MM.1S (cell line): ENCODE results near the gene A2ML1.
"Not testable (repeated sequence)": the region's sequence is repeated elsewhere in the genome, so short reads cannot be mapped to it uniquely, and the experiment has no call there.

Experiments
- DNase-seq: peaks from one replicate; pipeline ENCODE4 v3.0.0-alpha.2; 2015
- H2AFZ ChIP-seq: fragments of 300-600 bp; sonication (generic); 2 replicates; pipeline ENCODE4 v1.6.0; 2016; ENCODE audit warnings: antibody characterized with exemption, low read length
- H3F3A ChIP-seq: fragments of 300-600 bp; sonication (generic); 2 replicates; pipeline ENCODE4 v1.6.1; 2016; ENCODE audit warnings: mild to moderate bottlenecking, antibody characterized with exemption, low read length, moderate library complexity, mixed read lengths; ENCODE audit not compliant: insufficient read depth
- H3K27ac ChIP-seq: fragments of 300-600 bp; sonication (generic); 2 replicates; pipeline ENCODE4 v1.5.1; 2016; ENCODE audit warnings: mild to moderate bottlenecking, low read length
- H3K27me3 ChIP-seq: fragments of 300-600 bp; sonication (generic); replicated peaks from 2 replicates; pipeline ENCODE4 v1.6.0; 2016; ENCODE audit warnings: low read length; ENCODE audit not compliant: insufficient read depth
- H3K36me3 ChIP-seq: fragments of 300-600 bp; sonication (generic); replicated peaks from 2 replicates; pipeline ENCODE4 v1.6.1; 2016; ENCODE audit warnings: mild to moderate bottlenecking, low read length, mixed read lengths; ENCODE audit not compliant: insufficient read depth
- H3K4me1 ChIP-seq: fragments of 300-600 bp; sonication (generic); 2 replicates; pipeline ENCODE4 v1.6.1; 2016; ENCODE audit warnings: low read length, mixed read lengths
- H3K4me2 ChIP-seq: fragments of 300-600 bp; sonication (generic); 2 replicates; pipeline ENCODE4 v1.6.0; 2016; ENCODE audit warnings: low read depth, low read length
- H3K4me3 ChIP-seq: fragments of 300-600 bp; sonication (generic); 2 replicates; pipeline ENCODE4 v1.5.1; 2016; ENCODE audit warnings: low read length, mixed read lengths
- H3K79me2 ChIP-seq: fragments of 300-600 bp; sonication (generic); 2 replicates; pipeline ENCODE4 v1.6.1; 2016; ENCODE audit warnings: mixed run types, low read length, mixed read lengths
- H3K9ac ChIP-seq: fragments of 300-600 bp; sonication (generic); 2 replicates; pipeline ENCODE4 v1.6.1; 2016; ENCODE audit warnings: low read length, mixed read lengths
- H3K9me2 ChIP-seq: fragments of 300-600 bp; sonication (generic); replicated peaks from 2 replicates; pipeline ENCODE4 v1.6.1; 2016; ENCODE audit warnings: mild to moderate bottlenecking, low read length, mixed read lengths; ENCODE audit not compliant: insufficient read depth
- H3K9me3 ChIP-seq: fragments of 300-600 bp; sonication (generic); replicated peaks from 2 replicates; pipeline ENCODE4 v1.6.1; 2016; ENCODE audit warnings: mild to moderate bottlenecking, low read length, mixed read lengths; ENCODE audit not compliant: insufficient read depth
- H4K20me1 ChIP-seq: fragments of 300-600 bp; sonication (generic); 2 replicates; pipeline ENCODE4 v1.6.1; 2016; ENCODE audit warnings: mild to moderate bottlenecking, low read length, moderate library complexity, mixed read lengths; ENCODE audit not compliant: insufficient read depth
- EZH2 ChIP-seq: fragments of 300-600 bp; sonication (generic); optimal IDR thresholded peaks from 2 replicates; pipeline ENCODE3; 2017; ENCODE audit warnings: low read depth, mild to moderate bottlenecking, antibody characterized with exemption, low read length, mixed read lengths
- EZH2phosphoT487 ChIP-seq: fragments of 300-600 bp; sonication (generic); IDR thresholded peaks from 2 replicates; pipeline ENCODE4 v1.6.1; 2018; ENCODE audit warnings: antibody characterized with exemption, low read length
- TF ChIP-seq, protein P1 (sequence below): fragments of 300-600 bp; sonication (generic); IDR thresholded peaks from 2 replicates; pipeline ENCODE4 v1.5.1; 2016; ENCODE audit warnings: antibody characterized with exemption, low read length, mixed read lengths

Gene A2ML1

DNA sequence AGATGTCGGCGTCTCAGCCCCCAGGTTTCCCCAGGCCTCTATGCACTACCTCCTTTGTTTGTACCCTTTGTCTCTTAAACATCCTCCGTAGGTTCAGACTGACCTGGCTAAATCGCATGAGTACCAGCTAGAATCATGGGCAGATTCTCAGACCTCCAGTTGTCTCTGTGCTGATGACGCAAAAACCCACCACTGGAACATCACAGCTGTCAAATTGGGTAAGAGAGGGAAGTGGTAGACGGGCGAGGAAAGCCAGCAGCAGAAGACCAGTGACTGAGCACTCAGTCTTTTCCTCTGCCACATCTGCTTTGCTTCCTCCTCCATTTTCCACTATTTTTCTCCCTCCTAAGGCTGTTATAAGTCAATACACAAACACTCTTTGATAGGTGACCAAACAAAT is 29.7 kb downstream of the A2ML1 start:
- Histone ChIP-seq H3K4me1 (no peaks in the 10 kb centered on the region), H3K27me3 (no peaks in the 10 kb centered on the region), H2AFZ (no peak overlapping the region), H3K9ac (no peak overlapping the region), H3K79me2 (no peaks in the 10 kb centered on the region), H3K9me3 (no peaks in the 10 kb centered on the region), H4K20me1 (no peaks in the 10 kb centered on the region), H3K4me2 (no peak overlapping the region), H3K4me3 (no peak overlapping the region), H3K36me3 (no peaks in the 10 kb centered on the region), H3K9me2 (no peaks in the 10 kb centered on the region), H3F3A (no peaks in the 10 kb centered on the region), H3K27ac (no peak overlapping the region)
- TF ChIP-seq EZH2phosphoT487 (no peak), EZH2 (no peak)
- TF ChIP-seq, protein P1, sequence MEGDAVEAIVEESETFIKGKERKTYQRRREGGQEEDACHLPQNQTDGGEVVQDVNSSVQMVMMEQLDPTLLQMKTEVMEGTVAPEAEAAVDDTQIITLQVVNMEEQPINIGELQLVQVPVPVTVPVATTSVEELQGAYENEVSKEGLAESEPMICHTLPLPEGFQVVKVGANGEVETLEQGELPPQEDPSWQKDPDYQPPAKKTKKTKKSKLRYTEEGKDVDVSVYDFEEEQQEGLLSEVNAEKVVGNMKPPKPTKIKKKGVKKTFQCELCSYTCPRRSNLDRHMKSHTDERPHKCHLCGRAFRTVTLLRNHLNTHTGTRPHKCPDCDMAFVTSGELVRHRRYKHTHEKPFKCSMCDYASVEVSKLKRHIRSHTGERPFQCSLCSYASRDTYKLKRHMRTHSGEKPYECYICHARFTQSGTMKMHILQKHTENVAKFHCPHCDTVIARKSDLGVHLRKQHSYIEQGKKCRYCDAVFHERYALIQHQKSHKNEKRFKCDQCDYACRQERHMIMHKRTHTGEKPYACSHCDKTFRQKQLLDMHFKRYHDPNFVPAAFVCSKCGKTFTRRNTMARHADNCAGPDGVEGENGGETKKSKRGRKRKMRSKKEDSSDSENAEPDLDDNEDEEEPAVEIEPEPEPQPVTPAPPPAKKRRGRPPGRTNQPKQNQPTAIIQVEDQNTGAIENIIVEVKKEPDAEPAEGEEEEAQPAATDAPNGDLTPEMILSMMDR: no peak
- DNase-seq: no peak

DNA sequence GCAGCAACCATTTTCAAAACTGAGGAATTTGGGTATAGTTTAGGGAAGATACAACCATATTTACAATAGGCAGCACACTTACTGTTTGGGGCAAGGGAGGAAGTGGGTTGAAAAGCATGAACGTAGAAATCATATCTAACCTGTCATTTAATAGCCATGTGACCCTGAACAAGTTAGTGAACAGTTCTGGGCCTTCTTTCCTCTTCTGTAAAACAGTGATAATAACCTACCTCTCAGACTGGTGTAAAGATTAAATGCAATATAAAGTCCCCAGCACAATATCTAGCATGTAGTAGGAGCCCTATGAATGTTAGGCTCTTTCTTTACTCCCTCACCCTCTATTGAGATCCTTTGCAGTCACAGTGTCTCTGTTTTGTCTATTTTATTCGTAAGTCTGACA is 33.5 kb downstream of the A2ML1 start:
- no peak overlapping the region for H3K4me2 ChIP-seq
- no peaks in the 10 kb centered on the region for H3K36me3 ChIP-seq
- H3K9me3 ChIP-seq: no peaks in the 10 kb centered on the region
- H3F3A ChIP-seq: no peaks in the 10 kb centered on the region
- no peaks in the 10 kb centered on the region for H3K4me1 ChIP-seq
- TF ChIP-seq, protein P1: no peak
- no peak for TF ChIP-seq EZH2
- no peak for TF ChIP-seq EZH2phosphoT487
- H3K27ac ChIP-seq: no peak overlapping the region
- H3K9me2 ChIP-seq: no peaks in the 10 kb centered on the region
- no peaks in the 10 kb centered on the region for H3K27me3 ChIP-seq
- no peak overlapping the region for H3K9ac ChIP-seq
- no peak overlapping the region for H2AFZ ChIP-seq
- no peak overlapping the region for H3K4me3 ChIP-seq
- no peak for DNase-seq
- no peaks in the 10 kb centered on the region for H3K79me2 ChIP-seq
- no peaks in the 10 kb centered on the region for H4K20me1 ChIP-seq

DNA sequence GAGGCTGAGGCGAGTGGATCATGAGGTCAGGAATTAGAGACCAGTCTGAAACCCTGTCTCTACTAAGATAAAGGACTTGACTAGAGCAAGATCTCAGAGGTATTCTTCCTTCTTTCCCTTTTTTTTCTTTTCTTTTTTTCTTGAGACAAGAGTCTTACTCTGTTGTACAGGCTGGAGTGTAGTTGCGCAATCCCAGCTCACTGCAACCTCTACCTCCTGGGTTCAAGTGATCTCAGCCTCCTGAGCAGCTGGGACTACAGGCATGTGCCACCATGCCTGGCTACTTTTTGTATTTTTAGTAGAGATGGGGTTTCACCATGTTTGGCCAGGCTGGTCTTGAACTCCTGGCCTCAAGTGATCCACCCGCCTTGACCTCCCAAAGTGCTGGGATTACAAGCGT is 37.0 kb downstream of the A2ML1 start:
- H3K27ac ChIP-seq, H3K9me2 ChIP-seq, H3K79me2 ChIP-seq, H3K9me3 ChIP-seq, DNase-seq, H3K4me3 ChIP-seq, H3K36me3 ChIP-seq, H3F3A ChIP-seq, H3K9ac ChIP-seq, H3K4me1 ChIP-seq, H3K27me3 ChIP-seq, H2AFZ ChIP-seq, H4K20me1 ChIP-seq, H3K4me2 ChIP-seq: not testable (repeated sequence)

DNA sequence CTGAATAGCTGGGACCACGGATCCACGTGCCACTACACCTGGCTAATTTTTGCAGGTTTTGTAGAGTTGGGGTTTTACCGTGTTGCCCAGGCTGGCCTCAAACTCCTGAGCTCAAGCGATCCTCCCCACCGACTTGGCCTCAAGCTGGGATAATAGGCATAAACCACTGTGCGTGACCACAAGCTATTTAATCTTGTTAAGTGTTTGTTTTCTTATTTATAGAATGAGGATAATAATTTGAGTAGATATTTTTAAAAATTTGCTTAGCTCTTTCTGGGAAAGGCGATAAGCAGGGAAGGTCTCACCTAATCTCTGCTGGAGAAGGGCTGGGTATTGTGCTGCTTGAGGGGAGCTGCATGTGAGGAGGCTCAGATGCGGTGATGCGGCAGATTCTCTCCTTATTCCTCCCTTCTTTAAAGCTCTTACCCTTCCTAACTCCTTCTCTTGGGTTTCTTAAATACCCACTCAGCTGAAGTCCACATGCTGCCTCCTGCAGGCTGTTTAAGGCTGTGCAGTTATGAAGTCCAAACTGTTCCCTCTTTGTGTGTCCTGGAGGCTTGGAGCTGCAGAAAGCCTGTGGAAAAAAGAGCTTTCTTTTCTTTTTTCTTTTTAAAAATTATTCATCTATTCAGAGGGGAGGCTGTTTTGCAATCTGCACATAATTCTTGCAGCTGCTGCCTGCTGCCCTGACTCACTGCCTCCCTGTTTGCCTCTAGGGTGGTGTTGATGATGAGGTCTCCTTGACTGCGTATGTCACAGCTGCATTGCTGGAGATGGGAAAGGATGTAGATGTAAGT is 37.9 kb downstream of the A2ML1 start:
- H3K27ac ChIP-seq: no peak overlapping the region
- H3K4me3 ChIP-seq: no peak overlapping the region
- H3K4me1 ChIP-seq: no peaks in the 10 kb centered on the region
- H3K9me3 ChIP-seq: no peaks in the 10 kb centered on the region
- peak; percentile 31 for DNase-seq
- H2AFZ ChIP-seq: no peak overlapping the region
- no peaks in the 10 kb centered on the region for H3K27me3 ChIP-seq
- no peaks in the 10 kb centered on the region for H3K79me2 ChIP-seq
- no peaks in the 10 kb centered on the region for H4K20me1 ChIP-seq
- TF ChIP-seq EZH2: no peak
- TF ChIP-seq, protein P1: peak; percentile 56
- no peak overlapping the region for H3K9ac ChIP-seq
- no peaks in the 10 kb centered on the region for H3K9me2 ChIP-seq
- no peaks in the 10 kb centered on the region for H3F3A ChIP-seq
- no peak overlapping the region for H3K4me2 ChIP-seq
- H3K36me3 ChIP-seq: no peaks in the 10 kb centered on the region
